AG20443 (cell line): ENCODE results near the gene FOXO3.

ENCODE experiments used
- DNase-seq: peaks from one replicate; pipeline ENCODE4 v3.0.0; 2012; ENCODE audit warnings: low spot score, mixed read lengths

The FOXO3 gene

GRCh38 chr6:108594640-108595039, 33.9 kb downstream of the FOXO3 start:
- DNase-seq, result no peak

- no peak for DNase-seq
Observed at GRCh38 chr6:108596956-108597355, 36.2 kb downstream of the FOXO3 start.

- no peak for DNase-seq
Observed at GRCh38 chr6:108597572-108598304, 37.0 kb downstream of the FOXO3 start.

GRCh38 chr6:108598305-108598863, 37.7 kb downstream of the FOXO3 start:
- DNase-seq, result peak; percentile 64

GRCh38 chr6:108604156-108604555, 43.4 kb downstream of the FOXO3 start:
- no peak for DNase-seq

- no peak for DNase-seq
Observed at GRCh38 chr6:108606250-108606690, 45.6 kb downstream of the FOXO3 start.

GRCh38 chr6:108608453-108609275, 47.9 kb downstream of the FOXO3 start:
- no peak for DNase-seq

GRCh38 chr6:108609276-108609769, 48.6 kb downstream of the FOXO3 start:
- peak; percentile 70 for DNase-seq

- DNase-seq, result no peak
Observed at GRCh38 chr6:108610270-108610839, 49.6 kb downstream of the FOXO3 start.

GRCh38 chr6:108610957-108611586, 50.4 kb downstream of the FOXO3 start:
- no peak for DNase-seq

- DNase-seq, result no peak
Observed at GRCh38 chr6:108612852-108613251, 52.1 kb downstream of the FOXO3 start.

- no peak for DNase-seq
Observed at GRCh38 chr6:108616544-108616943, 55.8 kb downstream of the FOXO3 start.

- no peak for DNase-seq
Observed at GRCh38 chr6:108616973-108617372, 56.3 kb downstream of the FOXO3 start.

- no peak for DNase-seq
Observed at GRCh38 chr6:108618623-108619152, 58.0 kb downstream of the FOXO3 start.

- DNase-seq, result no peak
Observed at GRCh38 chr6:108619431-108620197, 58.9 kb downstream of the FOXO3 start.

- DNase-seq, result peak; percentile 80
Observed at GRCh38 chr6:108621117-108621516, 60.4 kb downstream of the FOXO3 start.

- peak; percentile 89 for DNase-seq
Observed at GRCh38 chr6:108622641-108623298, 62.1 kb downstream of the FOXO3 start.

GRCh38 chr6:108623995-108624394, 63.3 kb downstream of the FOXO3 start:
- no peak for DNase-seq

GRCh38 chr6:108625581-108625980, 64.9 kb downstream of the FOXO3 start:
- no peak for DNase-seq

GRCh38 chr6:108626777-108627176, 66.1 kb downstream of the FOXO3 start:
- DNase-seq, result no peak
